HG02678 (cell line): ENCODE measurements around the gene SIT1.

ENCODE experiments used
- ATAC-seq: cut with Tn5 transposase; IDR thresholded peaks from one replicate; pipeline ENCODE4 v1.9.1; 2021; ENCODE audit warnings: mild to moderate bottlenecking, moderate library complexity; ENCODE audit not compliant: unreplicated experiment

SIT1 gene, protein sequence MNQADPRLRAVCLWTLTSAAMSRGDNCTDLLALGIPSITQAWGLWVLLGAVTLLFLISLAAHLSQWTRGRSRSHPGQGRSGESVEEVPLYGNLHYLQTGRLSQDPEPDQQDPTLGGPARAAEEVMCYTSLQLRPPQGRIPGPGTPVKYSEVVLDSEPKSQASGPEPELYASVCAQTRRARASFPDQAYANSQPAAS

DNA sequence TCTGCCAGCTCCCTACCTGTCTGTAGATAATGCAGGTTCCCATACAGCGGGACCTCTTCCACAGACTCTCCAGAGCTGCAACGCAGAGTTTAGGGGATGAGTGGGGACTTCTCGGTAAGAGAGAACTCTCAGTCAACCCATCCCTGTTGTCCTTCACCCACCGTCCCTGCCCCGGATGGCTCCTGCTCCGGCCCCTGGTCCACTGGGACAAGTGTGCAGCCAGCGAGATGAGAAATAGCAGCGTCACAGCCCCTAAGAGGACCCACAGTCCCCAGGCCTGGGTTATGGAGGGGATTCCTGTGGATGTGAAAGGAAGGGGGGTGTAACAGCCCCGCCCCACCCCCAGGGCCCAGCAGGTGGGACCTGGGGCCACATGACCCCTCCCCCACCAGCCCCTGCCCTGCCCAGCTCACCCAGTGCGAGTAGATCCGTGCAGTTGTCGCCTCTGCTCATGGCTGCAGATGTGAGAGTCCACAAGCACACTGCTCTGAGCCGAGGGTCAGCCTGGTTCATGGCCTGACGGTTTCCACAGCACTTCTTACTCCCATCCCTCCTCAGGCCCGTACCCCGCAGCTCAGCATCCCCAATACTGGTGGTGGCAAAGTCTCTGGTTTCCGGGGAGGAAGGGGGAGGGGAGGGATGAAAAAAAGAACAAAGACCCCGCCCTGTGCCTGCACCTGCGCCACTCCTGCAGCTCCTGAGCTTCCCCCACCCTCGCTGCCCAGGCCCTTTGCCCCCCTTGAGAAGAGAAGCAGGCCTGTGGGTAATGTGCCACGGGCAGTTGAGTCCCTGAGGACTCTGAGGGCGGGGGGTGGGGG, at the start of gene SIT1:
Gene SIT1 (minus strand): TSS at position 591 of the 818 bp plus-strand sequence. CDS start 78 bp downstream, at position 513.
- no peak for ATAC-seq

DNA sequence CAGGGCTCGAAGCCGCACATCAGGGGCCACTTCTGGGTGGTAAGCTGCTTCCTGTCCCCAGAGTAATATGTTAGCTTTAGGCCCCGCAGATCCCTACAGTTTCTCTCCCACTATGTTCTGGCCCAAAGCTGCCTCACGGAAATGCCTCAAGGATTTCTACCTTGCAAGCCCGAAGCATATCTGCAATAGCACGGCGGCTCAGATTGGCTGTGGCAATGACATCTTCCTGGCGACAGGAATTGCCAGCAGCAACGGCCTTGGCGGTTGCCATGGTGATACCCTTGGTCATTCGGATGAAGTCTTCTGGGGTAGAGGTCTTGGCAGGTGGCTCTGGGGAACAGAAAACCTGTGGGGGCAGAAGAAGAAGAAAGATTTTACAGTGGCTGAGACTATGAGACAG, 49.3 kb upstream of the SIT1 start:
- ATAC-seq: no peak

DNA sequence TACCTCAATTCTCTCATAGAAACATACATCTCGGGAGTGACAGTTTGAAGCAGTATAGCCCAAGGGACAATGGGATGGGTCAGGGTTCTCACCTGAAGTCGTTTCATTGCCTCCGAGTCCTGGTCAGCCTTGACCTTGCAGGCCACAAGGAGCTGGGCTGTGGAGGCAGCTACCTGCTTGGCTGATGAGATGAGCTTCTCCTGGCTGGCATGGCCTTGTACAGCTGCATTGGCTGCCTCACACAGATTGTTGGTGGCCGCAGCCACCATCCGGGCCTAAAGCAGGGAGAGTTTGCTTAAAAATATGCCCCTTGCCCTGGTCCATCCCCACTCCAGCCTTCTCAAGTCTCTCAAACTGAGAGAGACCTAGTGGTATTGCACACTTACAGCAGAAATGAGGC, 47.5 kb upstream of the SIT1 start:
- no peak for ATAC-seq

DNA sequence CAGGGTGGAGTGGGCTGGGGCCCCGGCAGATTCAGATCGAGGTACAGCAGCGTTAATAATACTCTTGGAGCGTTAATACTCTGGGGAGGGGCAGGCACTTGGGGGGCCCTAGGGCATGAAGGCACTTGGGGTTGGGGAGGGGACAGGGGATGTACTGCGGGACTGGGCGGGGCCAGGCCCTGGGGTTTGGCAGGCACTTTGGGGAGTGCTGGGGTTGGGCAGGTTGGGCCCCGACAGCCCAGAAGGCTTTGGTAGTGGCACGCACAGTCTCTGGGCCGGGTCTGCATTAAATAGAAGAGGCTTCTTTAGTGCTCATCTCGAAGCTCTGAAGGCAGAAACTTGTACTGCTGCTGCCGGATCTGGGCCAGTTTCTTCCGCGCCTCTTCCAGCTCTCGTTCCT, 46.8 kb upstream of the SIT1 start:
- no peak for ATAC-seq

DNA sequence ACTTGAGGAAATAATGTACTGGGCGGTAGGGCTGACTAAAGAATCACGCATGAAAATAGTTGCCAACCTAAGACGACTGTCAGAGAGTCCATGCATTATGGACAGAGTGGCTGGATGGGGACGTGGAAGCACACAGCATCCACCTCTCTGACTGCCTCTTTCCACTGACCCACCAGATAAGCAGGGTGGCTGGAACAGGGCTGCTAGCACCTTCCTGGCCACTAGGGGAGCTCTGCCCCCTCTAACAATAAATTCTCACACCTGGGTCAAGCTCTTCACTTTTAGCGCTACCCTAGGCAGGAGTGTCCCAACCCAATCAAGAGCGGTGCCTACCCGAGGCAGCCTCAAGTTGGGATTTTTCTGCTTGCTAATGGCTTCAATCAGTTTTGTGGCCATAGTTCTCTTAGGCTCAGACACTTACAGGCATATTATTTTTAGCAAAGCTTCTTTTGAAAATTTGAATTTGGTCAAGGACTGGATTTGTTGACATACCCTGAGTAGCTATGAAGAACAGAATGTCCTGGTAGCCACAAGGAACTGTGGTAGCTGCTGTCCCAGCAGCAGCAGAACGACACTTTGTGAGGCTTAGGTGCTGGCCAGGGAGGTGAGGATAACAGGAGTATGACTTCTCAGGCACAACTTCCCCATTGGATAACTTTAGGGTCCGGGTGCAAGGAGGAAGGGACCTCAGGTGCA, 45.9 kb upstream of the SIT1 start:
- ATAC-seq: peak; percentile 91

DNA sequence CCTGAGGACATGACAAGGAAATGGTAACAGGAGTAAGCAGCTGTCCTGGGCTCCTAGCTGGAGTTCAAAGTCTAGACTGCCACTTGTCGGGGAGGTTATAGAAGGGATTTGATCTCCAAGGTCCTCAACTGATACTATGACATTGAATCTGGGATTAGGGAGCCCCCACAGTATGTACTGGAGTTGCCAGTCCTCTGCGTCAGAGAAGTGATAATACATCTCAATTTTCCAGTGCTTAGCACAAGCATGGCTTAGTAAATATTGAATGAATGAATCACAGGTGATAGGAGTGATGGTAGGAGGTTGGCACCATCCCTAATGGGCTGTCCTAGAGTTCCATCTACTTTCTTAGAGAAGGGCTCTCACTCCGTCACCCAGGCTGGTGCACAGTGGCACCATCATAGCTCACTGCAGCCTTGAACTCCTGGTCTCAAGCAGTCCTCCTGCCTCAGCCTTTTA, 45.2 kb upstream of the SIT1 start:
- no peak for ATAC-seq

DNA sequence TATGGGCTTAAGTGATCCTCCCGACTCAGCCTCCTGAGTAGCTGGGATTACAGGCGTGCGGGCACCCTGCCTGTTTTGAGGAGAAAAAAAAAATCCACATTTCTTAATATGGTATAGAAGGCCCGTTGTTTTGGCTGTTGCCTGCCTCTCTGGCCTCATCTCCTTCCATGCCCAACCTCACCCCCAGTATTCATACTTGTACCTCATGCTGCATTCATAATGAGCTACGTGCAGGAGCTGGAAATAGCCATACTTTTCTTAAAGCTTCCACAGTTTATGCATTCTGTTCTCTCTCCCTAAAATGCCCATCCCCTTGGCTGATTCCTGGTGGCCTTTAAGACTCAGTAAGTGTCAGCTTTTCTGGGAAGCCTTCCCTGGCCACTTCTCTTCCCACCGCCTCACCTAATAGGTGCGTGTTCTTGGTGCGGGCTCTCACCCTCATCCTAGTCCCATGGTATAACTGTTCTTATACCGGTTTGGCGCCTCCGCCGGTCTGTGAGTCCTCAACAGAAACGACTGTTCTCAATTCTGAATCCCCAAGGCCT, 41.1 kb upstream of the SIT1 start:
- no peak for ATAC-seq

DNA sequence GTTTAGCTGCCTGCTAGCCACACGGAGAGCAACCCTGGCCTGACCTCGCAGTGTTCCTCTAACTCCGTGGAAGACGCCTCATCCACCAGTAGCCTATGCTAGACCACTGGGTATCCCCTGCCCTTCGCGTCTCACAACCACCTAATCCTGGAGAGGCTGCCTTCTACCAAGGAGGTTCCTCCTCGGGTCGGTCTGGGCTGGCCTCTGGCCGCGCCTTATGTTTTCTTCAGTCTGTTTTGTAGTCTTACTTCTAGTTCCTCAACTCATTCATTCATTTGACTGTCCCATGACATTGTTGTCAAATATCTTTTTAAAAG, 40.6 kb upstream of the SIT1 start:
- ATAC-seq: no peak

DNA sequence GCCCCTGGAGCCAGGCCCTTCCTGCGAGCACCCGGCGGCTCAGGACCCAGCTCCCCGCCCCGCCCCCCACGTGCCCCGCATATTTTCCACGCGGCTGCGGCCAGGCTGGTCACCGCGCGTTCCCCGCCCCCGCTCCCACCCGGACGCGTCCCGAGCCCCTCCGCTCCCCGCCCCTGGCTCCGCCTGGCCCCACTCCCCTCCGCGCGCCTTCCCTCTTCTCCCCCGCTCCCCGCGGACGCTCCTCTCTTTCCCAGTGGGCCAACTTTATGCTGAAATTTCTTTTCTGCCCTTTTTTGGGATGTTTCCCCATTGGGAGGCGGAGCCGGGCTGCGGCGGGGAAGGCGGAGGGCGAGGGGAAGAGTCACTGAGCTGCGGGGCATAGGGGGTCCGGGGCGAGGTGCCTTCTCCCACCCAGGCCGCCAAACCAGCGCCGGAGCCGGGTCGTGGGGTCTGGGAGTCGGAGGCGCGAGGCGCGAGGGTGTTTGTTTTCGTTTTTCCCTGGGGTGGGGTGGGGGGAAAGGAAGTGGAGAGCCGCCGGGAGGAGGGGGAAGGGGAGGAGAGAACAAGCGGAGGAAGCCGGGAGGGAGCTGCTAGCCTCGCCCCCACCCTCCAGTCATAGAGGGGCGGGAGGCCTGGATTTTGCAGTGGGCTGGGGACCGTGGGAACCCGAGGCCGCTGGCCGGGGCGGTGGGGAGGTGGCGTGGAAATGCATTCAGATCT, 40.0 kb upstream of the SIT1 start:
- peak; percentile 37 for ATAC-seq

DNA sequence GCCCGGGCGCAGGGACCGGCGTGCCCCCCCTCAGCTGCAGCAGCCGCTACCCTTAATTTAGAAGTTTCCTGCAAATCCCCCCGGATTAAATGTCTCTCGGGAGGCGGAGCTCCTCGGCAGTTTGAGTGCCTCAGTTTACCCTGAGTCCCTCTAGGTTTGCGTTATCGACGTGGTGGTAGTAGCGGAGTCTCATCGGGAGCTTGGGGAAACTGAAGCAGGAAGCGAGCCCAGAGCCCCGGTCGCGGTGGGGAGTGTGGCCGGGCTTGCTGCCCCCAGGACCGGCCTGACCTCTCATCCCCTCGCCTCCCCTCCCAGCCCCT, 39.5 kb upstream of the SIT1 start:
- ATAC-seq: peak; percentile 6

DNA sequence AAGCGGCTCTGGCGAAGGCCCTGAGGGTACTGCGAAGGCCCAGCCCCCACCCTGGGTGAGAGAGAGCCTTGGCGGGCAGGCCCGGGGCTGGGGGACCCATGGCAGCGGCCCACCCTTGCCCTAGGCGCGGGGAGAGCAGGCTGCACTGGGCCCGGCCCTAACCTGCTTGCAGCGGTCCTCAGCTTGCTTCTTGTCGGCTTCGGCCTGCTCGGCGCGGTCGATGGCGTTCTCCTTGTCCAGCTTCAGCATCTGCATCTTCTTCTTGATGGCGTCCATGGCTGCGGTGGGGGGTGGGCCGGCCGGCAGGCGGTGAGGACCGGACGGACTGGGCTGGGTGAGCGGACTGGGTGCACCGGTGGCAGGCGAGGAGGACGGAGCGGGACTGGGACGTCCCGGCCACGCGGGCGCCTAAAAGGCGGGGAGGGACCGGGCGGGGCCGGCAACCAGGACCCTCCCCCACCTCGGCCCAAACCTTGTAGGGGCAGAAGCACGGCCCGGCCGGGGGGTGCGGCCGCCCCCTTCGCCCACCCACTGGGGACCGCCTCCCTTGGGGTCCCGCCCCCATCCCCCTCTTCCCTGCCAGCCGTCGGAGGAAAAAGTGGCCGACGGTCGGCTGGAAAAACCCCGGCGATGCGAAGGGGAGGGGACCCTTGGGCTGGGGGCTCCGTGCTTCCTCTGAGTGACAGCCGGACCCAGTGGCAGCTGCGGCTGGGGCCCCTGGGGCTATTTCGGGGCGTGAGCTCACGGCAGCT, 39.0 kb upstream of the SIT1 start, which contains the start of gene TPM2:
Gene TPM2 (minus strand): TSS at position 384 of the 752 bp plus-strand sequence. CDS start 108 bp downstream, at position 276.
- no peak for ATAC-seq

DNA sequence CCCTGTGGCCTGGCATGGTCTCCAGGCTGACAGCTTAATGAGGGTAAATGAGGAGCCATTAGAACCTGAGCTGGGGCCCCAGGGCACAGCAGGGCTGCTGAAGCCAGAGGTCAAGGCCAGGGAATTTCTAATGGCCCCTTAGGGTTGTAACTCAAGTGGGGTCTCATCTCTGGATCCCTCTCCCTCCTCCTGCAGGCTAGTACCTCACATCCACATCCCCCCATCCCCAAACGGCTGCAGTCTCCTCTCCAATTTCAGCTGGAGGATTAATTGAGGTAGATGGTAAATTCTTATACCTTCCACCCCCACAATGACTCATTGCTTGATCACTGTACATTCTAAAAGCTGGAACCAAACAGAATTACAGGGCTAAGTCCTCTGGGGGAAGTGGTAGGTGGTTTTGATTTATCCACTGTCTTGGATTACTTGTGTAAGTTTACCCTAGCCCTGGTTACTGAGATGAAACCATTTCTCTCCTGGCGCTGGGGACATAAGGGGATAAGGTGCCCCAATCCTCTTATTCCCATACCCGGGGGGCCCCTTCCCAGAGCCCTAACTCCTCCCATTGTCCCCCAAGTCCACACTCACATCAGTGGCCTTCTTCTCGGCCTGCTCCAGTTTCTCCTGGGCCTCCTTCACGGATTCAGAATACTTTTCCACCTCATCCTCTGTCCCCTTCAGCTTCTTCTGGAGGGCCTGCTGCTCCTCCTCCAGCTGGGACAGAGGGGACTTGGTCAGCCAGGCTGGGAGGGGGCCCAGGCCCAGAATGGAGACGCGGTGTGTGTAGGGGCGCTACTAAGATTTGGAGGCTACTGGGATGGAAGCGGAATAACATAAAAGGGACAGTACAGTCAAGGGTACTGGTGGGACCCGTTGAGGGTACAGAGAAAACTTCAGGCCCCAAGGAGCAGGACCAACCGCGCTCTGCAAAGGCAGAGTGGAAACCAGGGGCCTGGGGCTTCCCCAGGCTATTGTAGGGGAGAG, 38.1 kb upstream of the SIT1 start:
- ATAC-seq: no peak

DNA sequence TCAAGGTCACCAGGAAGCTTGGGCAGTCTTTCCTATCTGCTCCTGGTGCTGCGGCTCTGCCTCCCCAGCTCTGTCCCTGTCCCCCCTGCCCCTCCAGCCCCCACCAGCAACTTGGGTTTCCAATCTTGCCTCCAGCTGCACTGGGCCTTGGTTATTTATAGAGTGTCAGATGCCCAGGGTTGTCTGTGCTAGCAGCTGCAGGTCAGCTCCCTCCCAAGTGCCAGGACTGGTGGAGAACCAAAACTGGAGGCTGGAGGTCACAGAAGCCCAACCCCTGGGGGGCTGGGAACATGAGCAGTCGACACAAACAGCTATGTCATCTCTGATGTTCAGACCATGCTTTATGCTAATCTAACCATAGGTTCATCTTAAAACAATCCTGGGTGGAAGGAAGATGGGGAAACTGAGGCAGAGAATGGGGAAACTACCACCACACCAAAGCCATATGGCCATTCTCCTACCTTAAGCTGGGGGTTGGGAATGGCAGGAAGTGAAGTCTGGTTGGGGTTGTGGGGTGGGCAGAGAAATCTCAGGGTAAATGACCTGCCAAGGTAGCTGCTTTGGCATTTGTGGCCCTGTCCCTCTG, 37.3 kb upstream of the SIT1 start:
- no peak for ATAC-seq

DNA sequence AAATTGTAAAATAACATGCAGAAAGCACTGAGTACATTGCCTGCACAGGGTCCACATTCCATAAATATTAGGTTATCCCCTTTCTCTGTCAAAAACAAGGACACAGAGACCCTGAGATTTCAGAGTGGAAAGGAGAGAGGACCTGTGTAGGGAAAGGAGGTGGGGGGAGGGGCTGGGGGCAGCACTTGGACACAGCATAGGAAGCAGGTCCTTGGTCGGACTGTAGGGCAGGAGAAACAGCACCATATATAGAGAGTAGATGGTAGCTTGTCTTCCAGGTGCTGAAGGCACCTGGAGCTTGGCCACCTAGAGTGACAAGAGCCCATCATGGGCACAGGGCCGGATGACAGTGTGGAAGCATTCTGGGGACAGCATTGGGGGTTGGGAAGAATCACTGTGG, 36.6 kb upstream of the SIT1 start:
- no peak for ATAC-seq

DNA sequence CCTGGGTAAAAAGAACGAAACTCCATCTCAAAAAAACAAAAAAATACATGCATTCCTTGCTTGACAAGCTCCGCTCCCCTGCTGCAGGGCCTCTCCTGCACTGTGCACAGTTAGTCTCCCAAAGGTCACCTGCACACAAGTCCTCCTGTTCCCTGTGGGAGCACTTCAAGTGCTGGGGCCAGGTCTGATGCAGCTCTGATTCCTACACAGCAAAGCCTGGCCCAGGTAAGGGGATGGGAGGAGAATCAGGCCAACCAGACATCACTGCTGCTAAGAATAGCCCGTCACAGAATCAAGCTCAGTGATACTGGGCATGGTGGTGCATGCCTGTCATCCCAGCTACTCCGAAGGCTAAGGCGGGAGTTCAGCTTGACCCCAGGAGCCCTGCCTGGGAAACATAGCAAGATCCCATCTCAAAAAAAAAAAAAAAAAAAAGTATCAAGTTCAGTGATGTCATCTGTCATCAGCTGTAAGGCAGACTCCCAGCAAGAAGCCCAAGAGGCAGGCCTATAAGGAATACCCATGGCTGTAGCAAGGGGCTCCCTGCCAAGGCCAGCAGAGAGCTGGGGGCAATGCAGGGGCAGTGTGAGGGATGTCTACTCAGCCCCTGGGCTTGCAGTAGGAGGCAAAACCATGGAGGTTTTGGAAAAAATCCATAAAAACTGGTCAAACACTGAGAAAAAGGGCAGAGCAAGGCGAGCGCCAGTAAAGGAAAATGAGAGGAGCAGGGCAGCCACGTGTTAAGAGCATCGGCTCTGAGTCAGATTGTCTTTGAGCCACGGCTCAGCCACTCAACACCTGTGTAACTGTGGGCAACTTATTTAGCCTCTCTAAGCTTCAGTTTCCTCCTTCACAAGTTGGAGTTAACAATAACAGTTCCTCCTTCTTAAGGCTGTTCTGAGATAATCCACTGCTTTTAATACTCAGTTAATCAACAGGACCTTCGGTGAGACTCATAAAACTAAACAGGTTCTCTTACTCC, 35.8 kb upstream of the SIT1 start:
- ATAC-seq: no peak

DNA sequence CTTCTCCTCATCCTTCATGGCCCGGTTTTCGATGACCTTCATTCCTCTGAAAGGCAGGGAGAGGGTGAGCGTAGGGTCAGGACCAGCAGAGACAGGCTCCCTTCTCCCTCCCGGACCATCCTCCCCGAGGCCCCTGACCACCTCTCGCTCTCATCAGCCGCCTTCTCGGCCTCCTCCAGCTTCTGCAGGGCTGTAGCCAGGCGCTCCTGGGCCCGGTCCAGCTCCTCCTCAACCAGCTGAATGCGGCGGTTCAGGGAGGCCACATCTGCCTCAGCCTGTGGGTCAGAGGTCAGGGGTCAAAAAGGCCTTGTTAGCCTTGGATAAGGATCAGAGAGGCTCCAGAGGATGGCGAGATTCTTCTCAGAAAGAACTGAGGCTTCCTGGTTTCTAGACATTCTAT, 34.8 kb upstream of the SIT1 start:
- no peak for ATAC-seq

DNA sequence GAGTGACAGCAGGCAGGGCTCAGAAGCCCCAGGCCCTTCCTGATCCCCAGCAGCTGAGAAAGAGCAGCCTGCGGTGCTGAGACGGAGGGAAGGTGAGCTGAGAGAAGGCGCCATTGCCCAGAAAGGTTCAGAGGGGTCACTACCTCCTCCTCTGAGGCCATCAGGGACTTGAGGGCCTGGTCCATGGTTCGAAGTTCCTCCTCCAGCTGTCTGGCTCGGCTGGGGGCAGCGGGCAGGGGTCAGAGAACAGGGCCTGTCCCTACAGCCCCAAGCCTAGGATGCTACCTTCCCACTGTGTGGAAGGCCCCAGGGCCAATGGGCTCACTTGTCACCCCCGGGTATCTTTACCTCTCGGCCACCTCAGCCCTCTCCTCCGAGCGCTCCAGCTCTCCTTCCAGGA, 34.2 kb upstream of the SIT1 start:
- no peak for ATAC-seq

DNA sequence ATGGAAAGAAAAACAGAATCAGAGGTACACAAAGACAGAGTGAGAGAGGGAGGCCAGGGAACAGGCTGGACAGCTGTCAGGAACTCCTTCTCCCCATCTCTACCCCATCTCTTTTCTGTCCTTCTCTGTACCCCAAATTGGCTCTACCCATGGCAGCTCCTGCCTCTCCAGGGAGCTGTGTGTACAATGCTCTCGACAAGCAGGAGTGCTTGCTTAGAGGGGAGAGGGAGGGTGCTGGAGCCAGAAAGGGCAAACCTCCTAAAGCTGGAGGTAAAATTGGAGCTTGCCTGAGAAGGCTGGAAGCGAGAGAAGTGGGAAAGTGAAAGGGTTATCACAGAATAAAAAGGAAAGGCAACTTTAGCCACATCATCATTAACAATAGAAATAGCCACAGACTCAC, 32.6 kb upstream of the SIT1 start:
- no peak for ATAC-seq
